ENCODE measurements around the gene COQ8B.
"Not testable (repeated sequence)": the region's sequence is repeated elsewhere in the genome, so short reads cannot be mapped to it uniquely, and the experiment has no call there.

The COQ8B gene

DNA sequence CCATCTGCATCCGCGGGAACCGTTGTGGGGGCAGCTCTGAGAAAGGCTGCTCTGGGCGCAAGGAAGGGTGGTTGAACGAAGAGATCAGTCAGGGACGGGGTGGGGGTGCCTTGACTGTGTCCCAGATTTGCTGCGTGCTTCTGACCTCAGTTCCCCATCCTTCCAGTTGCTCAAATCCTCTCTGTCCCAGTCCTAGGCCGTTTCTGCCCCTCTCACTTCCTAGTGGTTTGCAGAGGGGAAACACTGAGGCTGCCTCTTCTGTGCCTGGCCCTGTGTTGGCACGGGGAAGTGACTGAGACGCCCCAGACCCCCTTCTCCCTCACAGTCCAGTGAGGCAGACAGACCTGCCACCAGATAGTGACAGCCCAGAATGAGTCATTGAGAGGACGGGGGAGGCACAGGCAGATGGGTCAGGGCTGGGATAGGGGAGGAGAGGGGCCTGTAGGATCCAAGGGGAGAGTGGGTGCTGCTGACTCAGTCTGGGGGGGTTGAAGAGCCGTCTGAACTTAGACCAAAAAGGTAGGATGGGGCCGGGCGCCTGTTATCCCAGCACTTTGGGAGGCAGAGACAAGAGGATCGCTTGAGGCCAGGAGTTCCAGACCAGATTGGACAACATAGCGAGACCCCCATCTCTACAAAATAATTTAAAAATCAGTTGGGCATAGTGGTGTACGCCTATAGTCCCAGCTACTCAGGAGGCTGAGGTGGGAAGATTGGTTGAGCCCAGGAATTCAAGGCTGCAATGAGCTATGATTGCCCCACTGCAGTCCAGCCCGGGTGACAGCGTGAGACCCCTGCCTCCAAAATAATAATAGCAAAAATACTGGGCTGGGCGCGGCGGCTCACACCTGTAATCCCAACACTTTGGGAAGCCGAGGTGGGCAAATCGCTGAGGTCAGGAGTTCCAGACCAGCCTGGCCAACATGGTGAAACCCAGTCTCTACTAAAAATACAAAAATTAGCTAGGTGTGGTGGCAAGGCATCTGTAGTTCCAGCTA is 52.7 kb downstream of the COQ8B start:
- peak in 1 of 3 experiments; percentile 35 for DNase-seq

DNA sequence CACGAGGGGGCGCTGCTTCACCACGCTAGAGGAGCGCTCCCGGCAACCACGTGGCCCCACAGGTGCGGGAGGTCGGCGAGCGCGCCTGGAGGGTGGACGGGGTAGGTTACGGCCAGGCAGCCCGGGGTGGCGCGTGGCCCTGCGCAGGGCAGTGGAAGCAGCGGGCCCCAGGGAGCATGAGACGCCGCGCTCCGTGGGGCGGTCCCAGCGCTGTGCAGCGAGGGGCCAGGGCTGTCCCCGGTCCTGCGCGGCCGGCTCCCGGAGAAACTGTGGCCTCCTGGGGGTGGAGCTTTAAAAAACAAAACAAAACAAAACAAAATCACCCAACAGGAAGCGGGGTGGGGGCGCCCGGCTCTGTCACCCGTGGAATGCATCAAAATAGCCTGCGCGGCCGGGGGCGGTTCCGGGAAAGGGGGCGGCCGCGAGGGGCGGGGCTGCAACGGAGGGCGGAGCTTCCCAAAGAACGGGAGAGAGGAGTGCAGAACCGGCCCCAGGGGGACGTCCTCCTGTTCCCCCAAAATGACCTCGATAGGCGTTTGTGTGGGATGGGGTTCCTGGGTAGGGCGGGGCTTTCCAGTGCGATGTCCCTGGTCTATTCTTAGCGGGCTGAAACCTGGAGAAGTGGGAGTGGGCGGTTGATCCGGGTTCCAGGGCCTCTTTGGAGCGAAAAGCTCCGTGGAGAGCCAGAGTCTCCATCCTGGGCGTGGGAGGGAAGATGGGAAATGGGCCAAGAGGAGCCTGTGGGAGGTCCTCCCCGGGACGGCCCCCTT is 53.6 kb downstream of the COQ8B start:
- peak; percentile 79 to 91 (median 88) for DNase-seq

DNA sequence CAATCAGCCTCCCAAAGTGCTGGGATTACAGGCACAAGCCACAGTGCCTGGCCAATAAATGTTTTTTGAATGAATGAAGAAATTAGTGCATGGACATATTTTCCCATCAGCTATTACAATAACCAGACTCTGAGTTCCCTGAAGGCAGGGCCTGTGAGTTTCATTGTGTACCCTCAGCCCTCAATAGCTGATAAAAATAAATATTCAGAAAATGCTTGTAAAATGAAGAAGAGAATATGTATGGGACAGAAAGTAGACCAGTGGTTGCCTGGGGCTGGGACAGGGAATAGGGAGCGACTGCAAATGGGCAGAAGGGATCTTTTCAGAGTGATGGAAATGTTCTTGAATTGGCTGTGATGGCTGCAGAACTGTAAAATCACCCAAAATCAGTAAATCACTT is 55.1 kb downstream of the COQ8B start:
- no peak for DNase-seq

DNA sequence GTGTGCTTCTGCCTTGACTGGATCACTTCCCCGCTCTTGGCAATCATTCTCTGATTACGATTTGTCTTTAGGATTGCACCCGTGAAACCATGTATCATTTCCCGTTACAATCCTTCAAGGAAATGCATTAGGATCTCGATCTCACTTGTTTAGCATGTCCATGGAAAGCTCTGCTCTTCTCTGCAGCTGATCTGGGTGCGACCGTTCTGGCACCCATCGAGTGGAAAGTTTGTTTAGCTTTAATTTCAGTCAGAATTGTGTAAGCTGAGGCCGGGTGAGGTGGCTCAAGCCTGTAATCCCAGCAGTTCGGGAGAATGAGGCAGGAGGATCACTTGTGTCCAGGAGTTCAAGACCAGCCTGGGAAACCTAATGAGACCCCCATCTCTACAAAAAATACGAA is 57.1 kb downstream of the COQ8B start:
- no peak for DNase-seq

DNA sequence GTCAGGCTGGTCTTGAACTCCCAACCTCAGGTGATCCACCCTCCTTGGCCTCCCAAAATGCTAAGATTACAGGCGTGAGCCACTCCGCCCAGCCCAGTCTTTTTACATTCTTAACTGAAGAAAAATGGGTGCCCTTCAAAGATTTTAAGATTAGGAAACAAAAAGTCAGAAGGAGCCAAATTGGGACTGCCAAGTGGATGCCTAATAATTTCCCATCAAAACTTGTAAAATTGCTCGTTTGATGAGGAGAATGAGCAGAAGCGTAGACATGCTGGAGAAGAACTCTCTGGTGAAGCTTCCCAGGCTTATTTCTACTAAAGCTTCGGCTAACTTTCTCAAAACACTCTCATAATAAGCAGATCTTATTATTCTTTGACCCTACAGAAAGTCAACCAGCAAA is 57.6 kb downstream of the COQ8B start:
- DNase-seq = no peak

DNA sequence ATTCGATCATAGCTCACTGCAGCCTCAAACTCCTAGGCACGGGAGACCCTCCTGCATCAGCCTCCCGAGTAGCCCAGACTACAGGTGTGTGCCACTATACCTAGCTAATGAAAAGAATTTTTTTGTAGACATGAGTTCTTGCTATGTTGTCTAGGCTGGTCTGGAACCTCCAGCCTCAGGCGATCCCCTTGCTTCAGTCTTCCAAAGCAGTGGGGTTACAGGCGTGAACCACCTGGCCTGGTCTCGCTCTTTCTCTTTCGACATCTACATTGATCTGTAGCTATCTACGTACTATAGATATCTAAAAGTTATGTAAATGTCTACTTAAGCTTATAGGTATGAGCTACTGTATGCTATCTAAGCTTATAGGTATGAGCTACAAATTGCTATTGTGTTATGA is 58.7 kb downstream of the COQ8B start:
- no peak for DNase-seq

DNA sequence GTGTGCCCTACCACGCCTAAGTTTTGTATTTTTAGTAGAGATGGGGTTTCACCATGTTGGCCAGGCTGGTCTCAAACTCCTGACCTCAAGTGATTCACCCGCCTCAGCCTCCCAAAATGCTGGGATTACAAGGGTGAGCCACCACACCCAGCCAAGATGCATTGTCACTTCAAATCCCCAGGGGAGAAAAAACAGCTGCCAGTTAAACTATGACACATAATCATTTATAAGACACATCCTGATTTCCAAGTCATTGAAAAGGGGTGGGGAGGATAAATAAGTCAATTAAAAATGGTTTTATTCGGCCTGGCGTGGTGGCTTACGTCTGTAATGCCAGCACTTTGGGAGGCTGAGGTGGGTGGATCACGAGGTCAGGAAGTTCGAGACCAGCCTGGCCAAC is 61.0 kb downstream of the COQ8B start:
- not testable (repeated sequence) for DNase-seq

DNA sequence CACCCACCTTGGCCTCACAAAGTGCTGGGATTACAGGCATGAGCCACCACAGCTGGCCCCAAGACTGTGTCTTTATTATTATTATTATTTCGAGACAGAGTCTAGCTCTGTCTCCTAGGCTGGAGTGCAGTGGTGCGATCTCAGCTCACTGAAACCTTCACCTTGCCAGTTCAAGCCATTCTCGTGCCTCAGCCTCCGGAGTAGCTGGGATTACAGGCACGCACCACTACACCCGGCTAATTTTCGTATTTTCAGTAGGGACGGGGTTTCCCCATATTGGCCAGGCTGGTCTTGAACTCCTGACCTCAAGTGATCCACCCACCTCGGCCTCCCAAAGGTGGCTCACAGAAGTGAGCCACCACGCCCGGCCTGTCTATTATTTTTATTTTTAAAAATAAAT is 64.4 kb downstream of the COQ8B start:
- not testable (repeated sequence) for DNase-seq

DNA sequence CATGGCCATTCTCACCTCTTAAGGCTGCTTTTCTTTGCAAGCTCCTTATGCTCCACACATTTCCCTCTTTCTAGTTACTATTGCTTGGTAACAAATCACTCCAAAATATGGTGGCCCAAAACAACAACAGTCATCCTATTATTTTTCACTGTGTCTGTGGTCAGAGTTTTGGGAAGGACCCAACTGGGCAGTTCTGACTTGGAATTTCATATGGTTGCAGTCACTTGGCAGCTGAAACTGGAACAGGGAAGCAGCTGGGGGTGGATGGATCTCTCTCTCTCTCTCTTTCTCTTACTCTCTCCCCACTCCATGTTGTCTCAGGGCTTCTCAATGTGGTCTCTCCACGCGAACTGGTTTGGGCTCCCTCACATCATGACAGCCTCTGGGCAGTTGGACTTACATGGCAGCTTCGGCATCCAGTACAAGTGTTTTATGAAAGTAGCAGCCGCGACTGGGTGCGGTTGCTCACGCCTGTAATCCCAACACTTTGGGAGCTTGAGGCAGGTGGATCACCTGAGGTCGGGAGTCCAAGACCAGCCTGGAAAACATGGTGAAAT is 65.9 kb downstream of the COQ8B start:
- DNase-seq = no peak

DNA sequence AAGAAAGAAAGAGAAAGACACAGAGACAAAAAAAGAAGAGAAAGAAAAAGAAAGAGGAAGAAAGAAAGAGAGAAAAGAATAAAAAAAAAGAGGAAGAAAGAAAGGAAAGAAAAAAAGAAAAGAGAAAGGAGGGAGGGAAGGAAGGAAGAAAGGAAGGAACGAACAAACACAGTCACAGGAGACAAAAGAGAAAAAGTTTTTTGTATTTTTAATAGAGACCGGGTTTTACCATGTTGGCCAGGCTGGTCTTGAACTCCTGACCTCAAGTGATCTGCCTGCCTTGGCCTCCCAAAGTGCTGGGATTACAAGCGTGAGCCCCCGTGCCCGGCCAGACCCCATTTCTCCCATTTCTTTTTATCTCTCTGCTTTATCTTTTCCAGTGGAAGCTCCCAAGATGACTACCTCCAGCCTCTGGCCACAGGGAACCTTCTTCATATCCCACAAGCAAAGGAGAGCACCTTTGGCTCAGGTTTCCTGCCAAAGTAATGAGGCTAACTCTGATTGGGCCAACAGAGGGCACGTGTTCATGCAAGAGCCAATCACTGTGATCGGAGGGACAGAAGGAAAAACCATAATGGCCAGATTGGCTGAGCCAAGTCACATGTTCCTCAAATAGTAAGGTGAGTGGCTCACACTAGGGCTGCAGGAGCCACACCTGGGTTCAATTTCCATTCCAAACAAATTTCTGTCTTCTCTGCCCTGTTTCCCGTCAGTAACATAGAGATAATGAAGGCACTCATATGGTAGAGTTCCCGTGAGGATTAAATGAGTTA is 66.6 kb downstream of the COQ8B start:
- DNase-seq = not testable (repeated sequence)

DNA sequence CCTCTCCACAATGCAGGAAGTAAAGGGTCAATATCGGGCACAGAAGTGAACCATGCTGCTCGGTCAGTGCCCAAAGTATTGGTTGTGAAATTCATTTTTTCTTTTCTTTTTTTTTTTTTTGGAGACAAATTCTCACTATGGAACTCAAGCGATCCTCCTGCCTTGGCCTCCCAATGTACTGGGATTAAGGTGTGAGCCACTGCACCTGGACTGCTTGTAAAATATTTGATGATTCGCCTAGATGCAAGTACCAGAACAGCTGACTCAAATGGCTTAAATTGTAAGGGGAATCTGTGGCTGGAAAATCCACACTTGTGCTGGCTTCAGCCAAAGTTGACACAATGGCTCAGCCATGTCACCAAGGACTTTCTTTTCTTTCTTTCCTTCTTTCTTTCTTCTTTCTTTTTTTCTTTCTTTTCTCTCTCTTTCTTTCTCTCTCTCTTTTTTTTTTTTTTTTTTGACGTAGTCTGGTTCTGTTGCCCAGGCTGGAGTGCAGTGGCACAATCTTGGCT is 69.9 kb downstream of the COQ8B start:
- DNase-seq = no peak

DNA sequence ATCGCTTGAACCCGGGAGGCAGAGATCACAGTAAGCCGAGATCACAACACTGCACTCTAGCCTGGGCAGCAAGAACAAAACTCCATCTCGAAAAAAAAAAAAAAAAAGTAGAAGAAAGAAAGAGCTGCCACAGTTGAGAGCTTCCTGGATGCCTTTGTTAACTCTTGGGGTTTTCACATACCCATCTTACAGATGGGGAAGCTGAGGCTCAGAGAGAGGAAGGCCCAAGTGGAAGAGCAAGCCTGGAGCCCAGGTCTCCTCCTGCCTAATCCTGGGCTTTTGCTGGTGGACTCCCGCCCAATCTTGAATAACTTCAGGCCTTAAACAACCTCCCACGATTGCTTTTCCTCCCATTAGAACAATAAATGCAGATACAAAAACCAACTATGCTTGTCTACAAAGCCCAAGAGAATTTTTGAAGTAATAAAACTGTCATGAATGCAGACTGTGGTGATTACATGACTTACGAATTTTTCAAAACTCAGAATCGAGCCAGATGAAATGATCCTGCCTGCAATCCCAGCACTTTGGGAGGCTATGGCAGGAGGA is 73.9 kb downstream of the COQ8B start:
- DNase-seq = no peak

DNA sequence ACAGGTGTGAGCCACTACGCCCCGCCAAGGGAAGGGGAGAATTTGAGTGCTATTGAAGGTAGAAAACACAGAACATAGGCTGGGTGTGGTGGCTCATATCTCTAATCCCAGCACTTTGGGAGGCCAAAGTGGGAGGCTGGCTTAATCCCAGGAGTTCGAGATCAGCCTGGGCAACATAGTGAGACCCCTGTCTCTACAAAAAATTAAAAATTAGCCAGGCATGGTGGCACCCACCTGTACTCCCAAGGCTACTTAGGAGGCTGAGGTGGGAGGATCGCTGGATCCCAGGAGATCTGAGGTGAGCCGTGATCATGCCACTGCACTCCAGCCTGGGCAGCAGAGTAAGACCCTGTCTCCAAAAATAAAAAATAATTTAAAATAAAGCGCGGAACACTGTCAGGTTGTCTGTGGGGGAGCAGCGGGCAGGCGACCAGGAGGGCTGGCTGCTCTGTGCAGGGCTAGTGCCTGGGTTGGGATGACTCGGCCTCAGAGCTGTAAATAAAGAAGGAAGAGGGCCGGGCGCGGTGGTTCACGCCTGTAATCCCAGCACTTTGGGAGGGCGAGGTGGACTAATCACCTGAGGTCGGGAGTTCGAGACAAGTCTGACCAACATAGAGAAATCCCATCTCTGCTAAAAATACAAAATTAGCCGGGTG is 74.5 kb downstream of the COQ8B start:
- DNase-seq = no peak
